DND-41 (cell line): Measurements from ENCODE around the gene PCDHGA1.

Experiments
- ATAC-seq: fragments of 200-7000 bp; cut with Tn5 transposase; 3 replicates; pipeline ENCODE4 v1.9.1; 2021; ENCODE audit warnings: low read depth; ENCODE audit not compliant: insufficient read depth
- DNase-seq: peaks from one replicate; pipeline ENCODE4 v3.0.0-alpha.2; 2020
- H2AFZ ChIP-seq: 2 replicates; pipeline ENCODE4 v1.6.0; 2012; ENCODE audit warnings: low read depth, low read length
- H3K27ac ChIP-seq: 2 replicates; pipeline ENCODE4 v1.5.1; 2012; ENCODE audit warnings: low read length, inconsistent platforms
- H3K27me3 ChIP-seq: fragments of 200-600 bp; sonication (generic); 2 replicates; pipeline ENCODE4 v1.6.0; 2012; ENCODE audit warnings: low read length, mild to moderate bottlenecking, inconsistent platforms; ENCODE audit not compliant: insufficient read depth, poor library complexity
- H3K36me3 ChIP-seq: 2 replicates; pipeline ENCODE4 v1.5.1; 2012; ENCODE audit warnings: low read length, inconsistent platforms; ENCODE audit not compliant: insufficient read depth
- H3K4me1 ChIP-seq: 2 replicates; pipeline ENCODE4 v1.5.1; 2012; ENCODE audit warnings: mild to moderate bottlenecking, low read length; ENCODE audit not compliant: insufficient read depth
- H3K4me2 ChIP-seq: 2 replicates; pipeline ENCODE4 v1.6.0; 2012; ENCODE audit warnings: mild to moderate bottlenecking, moderate library complexity, low read length, inconsistent platforms; ENCODE audit not compliant: insufficient read depth
- H3K4me3 ChIP-seq, 2 experiments: fragments of 200-600 bp in 1 of 2; shearing (Covaris generic) in 1 of 2; 2 replicates each; pipeline ENCODE4 v1.5.1; 2012 to 2016; ENCODE audit warnings: inconsistent platforms in 2 of 2, low read length in 2 of 2, mild to moderate bottlenecking in 2 of 2, low read depth in 1 of 2, moderate library complexity in 1 of 2
- H3K79me2 ChIP-seq: 2 replicates; pipeline ENCODE4 v1.6.0; 2012; ENCODE audit warnings: low read length, inconsistent platforms; ENCODE audit not compliant: insufficient read depth
- H3K9ac ChIP-seq: 2 replicates; pipeline ENCODE4 v1.6.0; 2012; ENCODE audit warnings: low read depth, mild to moderate bottlenecking, inconsistent platforms, low read length, moderate library complexity
- H3K9me3 ChIP-seq: 2 replicates; pipeline ENCODE4 v1.5.1; 2012; ENCODE audit warnings: low read length, moderate library complexity, mild to moderate bottlenecking, inconsistent platforms; ENCODE audit not compliant: insufficient read depth, severe bottlenecking
- H4K20me1 ChIP-seq: 2 replicates; pipeline ENCODE4 v1.6.0; 2012; ENCODE audit warnings: low read length; ENCODE audit not compliant: insufficient read depth
- CTCF ChIP-seq: IDR thresholded peaks from 2 replicates; pipeline ENCODE4 v1.5.1; 2012; ENCODE audit warnings: borderline replicate concordance, low read length, moderate library complexity, mild to moderate bottlenecking; ENCODE audit not compliant: poor library complexity, severe bottlenecking; ENCODE audit errors: extremely low read depth
- EZH2 ChIP-seq: IDR thresholded peaks from 3 replicates; pipeline ENCODE4 v1.6.1; 2012; ENCODE audit warnings: borderline replicate concordance, low read depth, mild to moderate bottlenecking, moderate library complexity, low read length, inconsistent platforms; ENCODE audit not compliant: severe bottlenecking

Gene PCDHGA1

GRCh38 chr5:141484641-141485311 lies 154.5 kb downstream of the PCDHGA1 start, which contains the start of gene PCDHGC4:
TSS of gene PCDHGC4 (plus strand) at chr5:141485030. CDS start at chr5:141485174, 144 bp downstream.
- Histone ChIP-seq H3K27me3 (no peaks in the 10 kb centered on the region), H2AFZ (no peak within 1 kb of the TSS), H3K36me3 (no peaks in the 10 kb centered on the region), H3K27ac (no peak within 1 kb of the TSS), H4K20me1 (no peaks in the 10 kb centered on the region; the same call in 1 of the 2 replicates), H3K4me1 (no peaks in the 10 kb centered on the region), H3K9ac (no peak within 1 kb of the TSS), H3K9me3 (no peaks in the 10 kb centered on the region), H3K4me2 (no peak within 1 kb of the TSS), H3K79me2 (no peaks in the 10 kb centered on the region), H3K4me3 (no peak within 1 kb of the TSS)
- TF ChIP-seq EZH2, result no peak
- no peak for TF ChIP-seq CTCF
- ATAC-seq, result no peak
- DNase-seq, result no peak

- no peaks in the 10 kb centered on the region for H3K79me2 ChIP-seq
- no peak overlapping the region for H3K4me2 ChIP-seq
- H3K9ac ChIP-seq, result no peak overlapping the region
- no peaks in the 10 kb centered on the region for H3K4me1 ChIP-seq
- TF ChIP-seq EZH2 (no peak), CTCF (no peak)
- DNase-seq (no peak), ATAC-seq (no peak)
- no peaks in the 10 kb centered on the region; the same call in 1 of the 2 replicates for H4K20me1 ChIP-seq
- H2AFZ ChIP-seq, result no peak overlapping the region
- no peaks in the 10 kb centered on the region for H3K27me3 ChIP-seq
- H3K4me3 ChIP-seq, result no peak overlapping the region
- no peaks in the 10 kb centered on the region for H3K9me3 ChIP-seq
- no peak overlapping the region for H3K27ac ChIP-seq
- H3K36me3 ChIP-seq, result no peaks in the 10 kb centered on the region
These were observed 155.2 kb downstream of the PCDHGA1 start for GRCh38 chr5:141485321-141486055.

- DNase-seq (no peak), ATAC-seq (no peak)
- Histone ChIP-seq H3K4me2 (no peak overlapping the region), H3K4me1 (no peaks in the 10 kb centered on the region), H3K4me3 (no peak overlapping the region), H2AFZ (no peak overlapping the region), H3K79me2 (no peaks in the 10 kb centered on the region), H3K9me3 (no peaks in the 10 kb centered on the region), H4K20me1 (no peaks in the 10 kb centered on the region; the same call in 1 of the 2 replicates), H3K27me3 (no peaks in the 10 kb centered on the region), H3K36me3 (no peaks in the 10 kb centered on the region), H3K9ac (no peak overlapping the region), H3K27ac (no peak overlapping the region)
- no peak for TF ChIP-seq CTCF
These were observed 155.8 kb downstream of the PCDHGA1 start for GRCh38 chr5:141486091-141486490.
